Loucy (cell line): ENCODE measurements around the gene SF3B2.

Source experiments
- H2AFZ ChIP-seq: fragments of 200-600 bp; sonication (generic); 2 replicates; pipeline ENCODE4 v1.6.0; 2016; ENCODE audit warnings: antibody characterized with exemption, mild to moderate bottlenecking, low read length, moderate library complexity
- H3F3A ChIP-seq: fragments of 200-600 bp; 2 replicates; pipeline ENCODE4 v1.6.0; 2016; ENCODE audit warnings: antibody characterized with exemption, low read depth, mild to moderate bottlenecking
- H3K27me3 ChIP-seq: fragments of 200-600 bp; sonication (generic); 2 replicates; pipeline ENCODE4 v1.6.1; 2014; ENCODE audit warnings: low read length, mild to moderate bottlenecking; ENCODE audit not compliant: insufficient read depth, poor library complexity, severe bottlenecking
- H3K36me3 ChIP-seq: fragments of 200-600 bp; sonication (generic); 2 replicates; pipeline ENCODE4 v1.6.1; 2016; ENCODE audit warnings: low read length; ENCODE audit not compliant: insufficient read depth
- H3K4me1 ChIP-seq: fragments of 200-600 bp; sonication (generic); 2 replicates; pipeline ENCODE4 v1.5.1; 2014; ENCODE audit warnings: low read length, mild to moderate bottlenecking; ENCODE audit not compliant: insufficient read depth, poor library complexity, severe bottlenecking
- H3K4me2 ChIP-seq: fragments of 200-600 bp; sonication (generic); 2 replicates; pipeline ENCODE4 v1.6.0; 2014; ENCODE audit warnings: antibody characterized with exemption, low read length, low read depth, mild to moderate bottlenecking; ENCODE audit not compliant: poor library complexity, severe bottlenecking
- H3K4me3 ChIP-seq: fragments of 200-600 bp; sonication (generic); 2 replicates; pipeline ENCODE4 v1.5.1; 2014; ENCODE audit warnings: low read length, mild to moderate bottlenecking, mixed read lengths; ENCODE audit not compliant: poor library complexity, severe bottlenecking
- H3K79me2 ChIP-seq: fragments of 200-600 bp; sonication (generic); 2 replicates; pipeline ENCODE4 v1.6.1; 2014; ENCODE audit warnings: low read length; ENCODE audit not compliant: insufficient read depth
- H3K9ac ChIP-seq: fragments of 200-600 bp; sonication (generic); 2 replicates; pipeline ENCODE4 v1.6.0; 2014; ENCODE audit warnings: mild to moderate bottlenecking, low read depth, low read length, moderate library complexity; ENCODE audit not compliant: poor library complexity, severe bottlenecking
- H3K9me2 ChIP-seq: fragments of 200-600 bp; sonication (generic); replicated peaks from 2 replicates; pipeline ENCODE4 v1.6.1; 2016; ENCODE audit warnings: low read depth, low read length, mixed read lengths
- H3K9me3 ChIP-seq: fragments of 200-600 bp; sonication (generic); 2 replicates; pipeline ENCODE4 v1.6.1; 2014; ENCODE audit warnings: mild to moderate bottlenecking, antibody characterized with exemption, low read length, low read depth; ENCODE audit not compliant: insufficient read depth
- H4K20me1 ChIP-seq: fragments of 200-600 bp; sonication (generic); 2 replicates; pipeline ENCODE4 v1.6.0; 2014; ENCODE audit warnings: antibody characterized with exemption, low read length, mild to moderate bottlenecking; ENCODE audit not compliant: insufficient read depth, poor library complexity, severe bottlenecking
- EZH2phosphoT487 ChIP-seq: fragments of 200-600 bp; IDR thresholded peaks from 2 replicates; pipeline ENCODE4 v1.6.1; 2018; ENCODE audit warnings: antibody characterized with exemption, mild to moderate bottlenecking, moderate library complexity, borderline replicate concordance
- TF ChIP-seq, protein P1 (sequence below): fragments of 200-600 bp; sonication (generic); conservative IDR thresholded peaks from 2 replicates; pipeline ENCODE4 v1.5.1; 2014; ENCODE audit warnings: mild to moderate bottlenecking, antibody characterized with exemption, low read length

The SF3B2 gene

DNA sequence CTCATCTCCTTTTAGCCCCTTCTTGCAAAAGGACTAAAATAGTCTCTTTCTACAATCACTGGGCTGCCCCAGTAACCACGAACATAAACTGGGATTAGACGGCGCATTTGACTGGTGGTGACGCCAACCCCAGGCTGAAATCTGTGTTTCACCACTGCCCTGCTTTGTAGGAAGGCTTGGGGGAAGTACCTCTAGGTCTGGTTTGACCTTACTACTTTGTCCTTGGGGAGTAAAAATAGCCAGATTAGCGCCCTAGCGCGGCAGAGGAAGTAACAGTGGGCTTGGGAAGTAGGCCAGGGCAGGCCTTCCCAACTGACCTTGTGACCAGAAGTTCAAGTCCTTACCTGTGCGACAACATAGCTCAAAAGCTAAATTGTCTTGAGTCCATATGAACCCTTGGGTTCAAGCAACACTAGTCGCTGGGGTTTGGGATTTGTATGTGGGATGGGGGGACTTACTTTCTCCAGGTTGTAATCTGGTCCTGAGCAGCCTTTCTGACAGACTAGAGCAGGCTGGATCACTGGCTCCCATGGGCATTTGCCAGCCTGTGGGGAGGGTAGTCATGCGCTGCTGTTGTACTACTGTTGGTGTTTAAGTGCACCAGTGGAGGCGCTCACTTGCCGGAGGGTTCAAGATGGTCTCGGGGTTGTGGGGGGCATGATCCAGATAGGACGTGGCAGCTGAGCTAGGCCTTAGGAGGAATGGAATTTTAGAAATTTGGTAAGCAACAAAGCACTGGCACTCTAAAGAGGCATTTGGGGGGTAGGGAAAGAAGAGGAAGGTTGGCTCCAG lies 17.0 kb downstream of the SF3B2 start:
- H3K9me3 ChIP-seq = no peaks in the 10 kb centered on the region
- TF ChIP-seq, protein P1, sequence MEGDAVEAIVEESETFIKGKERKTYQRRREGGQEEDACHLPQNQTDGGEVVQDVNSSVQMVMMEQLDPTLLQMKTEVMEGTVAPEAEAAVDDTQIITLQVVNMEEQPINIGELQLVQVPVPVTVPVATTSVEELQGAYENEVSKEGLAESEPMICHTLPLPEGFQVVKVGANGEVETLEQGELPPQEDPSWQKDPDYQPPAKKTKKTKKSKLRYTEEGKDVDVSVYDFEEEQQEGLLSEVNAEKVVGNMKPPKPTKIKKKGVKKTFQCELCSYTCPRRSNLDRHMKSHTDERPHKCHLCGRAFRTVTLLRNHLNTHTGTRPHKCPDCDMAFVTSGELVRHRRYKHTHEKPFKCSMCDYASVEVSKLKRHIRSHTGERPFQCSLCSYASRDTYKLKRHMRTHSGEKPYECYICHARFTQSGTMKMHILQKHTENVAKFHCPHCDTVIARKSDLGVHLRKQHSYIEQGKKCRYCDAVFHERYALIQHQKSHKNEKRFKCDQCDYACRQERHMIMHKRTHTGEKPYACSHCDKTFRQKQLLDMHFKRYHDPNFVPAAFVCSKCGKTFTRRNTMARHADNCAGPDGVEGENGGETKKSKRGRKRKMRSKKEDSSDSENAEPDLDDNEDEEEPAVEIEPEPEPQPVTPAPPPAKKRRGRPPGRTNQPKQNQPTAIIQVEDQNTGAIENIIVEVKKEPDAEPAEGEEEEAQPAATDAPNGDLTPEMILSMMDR = no peak; the same call in 1 of the 2 replicates
- no peak for TF ChIP-seq EZH2phosphoT487
- peaks cover 16% of the 10 kb centered on the region for H4K20me1 ChIP-seq

DNA sequence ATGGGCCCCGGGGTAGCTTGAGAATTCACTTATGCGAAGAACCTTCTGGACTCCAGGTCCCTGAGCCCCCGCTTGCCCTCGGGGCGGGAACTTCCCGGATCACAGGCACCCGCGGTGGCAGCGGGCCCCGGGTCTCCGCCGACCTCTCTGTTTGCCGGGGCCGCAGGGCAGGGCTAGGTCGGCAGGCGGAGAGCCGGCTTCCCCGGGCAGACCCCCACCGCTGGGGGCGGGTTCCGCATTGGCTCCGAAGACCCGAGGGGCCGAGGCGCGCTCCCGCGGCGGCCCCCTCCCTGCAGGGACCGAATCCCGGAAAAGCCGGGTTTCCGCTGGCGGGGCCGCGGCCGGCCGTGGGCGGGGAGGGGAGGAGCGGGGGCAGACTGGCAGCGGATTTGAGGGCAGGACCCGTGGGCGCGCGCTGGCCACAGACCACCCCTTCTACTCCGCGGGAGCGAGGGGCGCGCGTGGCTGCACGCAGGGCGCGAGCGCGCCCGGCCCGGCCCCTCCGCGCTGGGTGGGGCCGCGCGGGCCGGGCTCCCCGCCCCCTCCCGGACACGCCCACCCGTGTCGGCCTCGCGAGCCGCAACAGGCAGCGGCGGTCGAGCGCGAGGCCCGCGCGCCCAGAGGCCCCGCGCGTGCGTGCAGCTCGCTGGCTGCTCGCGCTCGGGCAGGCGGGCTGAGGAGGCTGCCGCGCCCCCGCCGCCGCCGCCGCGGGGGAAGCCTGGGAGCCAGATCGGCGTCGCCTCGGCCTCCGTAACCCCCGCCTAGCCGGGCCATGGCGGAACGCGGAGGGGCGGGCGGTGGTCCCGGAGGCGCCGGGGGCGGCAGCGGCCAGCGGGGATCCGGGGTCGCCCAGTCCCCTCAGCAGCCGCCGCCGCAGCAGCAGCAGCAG lies 17.8 kb downstream of the SF3B2 start, which contains the start of gene PACS1:
Gene PACS1, plus strand, starts transcription at position 558 of the 889 bp plus-strand sequence. Its CDS starts 215 bp downstream, at position 773.
- H3K4me3 ChIP-seq = peak within 1 kb of the TSS; percentile 75
- peaks cover 26% of the 10 kb centered on the region for H3K4me1 ChIP-seq
- H2AFZ ChIP-seq = peak within 1 kb of the TSS; percentile 85; the same call in 1 of the 2 replicates
- H3K9me3 ChIP-seq = no peaks in the 10 kb centered on the region
- H3K79me2 ChIP-seq = peaks cover 28% of the 10 kb centered on the region; the same call in 1 of the 2 replicates
- peaks cover 14% of the 10 kb centered on the region for H3F3A ChIP-seq
- no peaks in the 10 kb centered on the region for H3K9me2 ChIP-seq
- TF ChIP-seq, protein P1 = no peak; the same call in 1 of the 2 replicates
- TF ChIP-seq EZH2phosphoT487 = no peak
- H3K9ac ChIP-seq = peak within 1 kb of the TSS; percentile 65
- no peaks in the 10 kb centered on the region for H3K27me3 ChIP-seq
- H3K4me2 ChIP-seq = peak within 1 kb of the TSS; percentile 73
- peaks cover 38% of the 10 kb centered on the region for H3K36me3 ChIP-seq
- peaks cover 16% of the 10 kb centered on the region for H4K20me1 ChIP-seq

More for the DNA sequence above, 17.0 kb downstream of the SF3B2 start:
- peak overlapping the region; percentile 62 for H3K4me3 ChIP-seq
- peaks cover 33% of the 10 kb centered on the region; the same call in 1 of the 2 replicates for H3K79me2 ChIP-seq
- H3K9ac ChIP-seq = peak overlapping the region; percentile 19
- H3K36me3 ChIP-seq = peaks cover 46% of the 10 kb centered on the region
- peak overlapping the region; percentile 63 for H3K4me2 ChIP-seq
- no peaks in the 10 kb centered on the region for H3K9me2 ChIP-seq
- H3K27me3 ChIP-seq = no peaks in the 10 kb centered on the region
- peaks cover 14% of the 10 kb centered on the region for H3F3A ChIP-seq
- no peak overlapping the region for H2AFZ ChIP-seq
- H3K4me1 ChIP-seq = peaks cover 26% of the 10 kb centered on the region

DNA sequence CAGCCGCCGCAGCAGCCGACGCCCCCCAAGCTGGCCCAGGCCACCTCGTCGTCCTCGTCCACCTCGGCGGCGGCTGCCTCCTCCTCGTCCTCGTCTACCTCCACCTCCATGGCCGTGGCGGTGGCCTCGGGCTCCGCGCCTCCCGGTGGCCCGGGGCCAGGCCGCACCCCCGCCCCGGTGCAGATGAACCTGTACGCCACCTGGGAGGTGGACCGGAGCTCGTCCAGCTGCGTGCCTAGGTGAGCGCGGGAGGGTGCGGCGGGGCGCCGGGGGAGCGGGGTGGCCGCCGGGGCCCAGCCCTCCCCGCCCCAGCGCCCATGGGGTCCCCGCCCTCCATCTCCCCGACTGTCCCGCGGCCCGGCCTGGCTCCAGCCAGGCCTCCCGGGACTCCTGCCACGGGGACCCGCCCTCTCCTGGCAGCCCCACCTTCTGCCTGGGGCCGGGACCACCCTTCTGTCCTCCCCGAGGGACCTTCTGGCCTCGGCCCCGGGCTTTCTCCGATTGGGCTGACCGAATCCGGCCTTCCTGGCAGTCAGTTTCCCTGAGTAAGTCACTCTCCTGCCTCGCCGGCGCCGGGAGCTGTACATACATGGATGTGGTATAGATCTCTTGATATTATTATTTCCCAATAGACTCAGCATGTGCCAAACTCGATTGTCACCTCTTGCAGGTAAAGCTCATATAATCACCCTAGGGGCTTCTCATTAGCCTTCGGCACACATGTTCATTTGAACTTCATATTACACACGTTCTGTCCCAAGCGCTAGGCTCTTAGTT lies 18.6 kb downstream of the SF3B2 start:
- H4K20me1 ChIP-seq = peaks cover 16% of the 10 kb centered on the region
- TF ChIP-seq EZH2phosphoT487 = no peak
- TF ChIP-seq, protein P1 = no peak
- H3F3A ChIP-seq = peaks cover 14% of the 10 kb centered on the region
- H3K4me2 ChIP-seq = peak overlapping the region; percentile 73
- H3K4me3 ChIP-seq = peak overlapping the region; percentile 75
- peaks cover 26% of the 10 kb centered on the region for H3K4me1 ChIP-seq
- peaks cover 24% of the 10 kb centered on the region; the same call in 1 of the 2 replicates for H3K79me2 ChIP-seq
- no peaks in the 10 kb centered on the region for H3K27me3 ChIP-seq
- no peaks in the 10 kb centered on the region for H3K9me3 ChIP-seq
- H3K36me3 ChIP-seq = peaks cover 33% of the 10 kb centered on the region; the same call in 1 of the 2 replicates
- peak overlapping the region; percentile 65 for H3K9ac ChIP-seq
- H3K9me2 ChIP-seq = no peaks in the 10 kb centered on the region
- H2AFZ ChIP-seq = peak overlapping the region; percentile 85; the same call in 1 of the 2 replicates
